Mucosa of descending colon (tissue), 3 donors: ENCODE results near the gene MAPK8IP3. TPM values are rescaled to one million over a fixed set of nuclear protein-coding genes. Genes with fewer than 3 reads are reported as not detected.

ENCODE experiments used
- ATAC-seq: fragments of 200-7000 bp; cut with Tn5 transposase; one replicate; pipeline ENCODE4 v1.9.1; 2020; ENCODE audit warnings: mild to moderate bottlenecking, moderate library complexity
- DNase-seq, 3 donors: peaks; one replicate each; pipeline ENCODE4 v3.0.0-alpha.2; 2020
- H3K36me3 ChIP-seq: fragments of 200-600 bp; one replicate; pipeline ENCODE4 v1.8.0; 2021; ENCODE audit warnings: low read depth, mild to moderate bottlenecking
- H3K4me1 ChIP-seq: fragments of 200-600 bp; one replicate; pipeline ENCODE4 v1.8.0; 2021; ENCODE audit warnings: low read depth, mild to moderate bottlenecking
- H3K4me3 ChIP-seq: fragments of 200-600 bp; one replicate; pipeline ENCODE4 v1.8.0; 2021; ENCODE audit warnings: mild to moderate bottlenecking
- H3K9me3 ChIP-seq: fragments of 200-600 bp; one replicate; pipeline ENCODE4 v1.8.0; 2021; ENCODE audit warnings: mild to moderate bottlenecking
- CTCF ChIP-seq: fragments of 200-600 bp; IDR thresholded peaks from one replicate; pipeline ENCODE4 v1.8.0; 2022; ENCODE audit warnings: antibody characterized with exemption, mild to moderate bottlenecking
- intact Hi-C, 2 donors: fragments of 100-400 bp; cut with DNase I in 1 of 2; cut with micrococcal nuclease in 1 of 2; formaldehyde crosslinking; loops; one replicate each; pipeline versions ENCODE4 v1.11.0 to v1.11.1; 2022; cut with DNase I, micrococcal nuclease
- total RNA-seq, 3 donors: library from RNA; stranded (reverse); fragmentation: NEBNext Ultra II Directional in 2 of 3; extraction: Animal tissue kit (Norgen Biotek cat#: 25700) in 2 of 3; gene quantifications; one replicate each; pipeline versions ENCODE4 v1.2.1 to v1.2.4, GENCODE V29; 2021 to 2023
- donor health status: DM: no; HTN: no; CAD: no; lungs with moderate emphysema.
- donor health status: DM: no; HTN: no; CAD: no.
- donor health status: DM: no; HTN: yes; CAD: no.

Gene MAPK8IP3
- total RNA-seq, 3 donors from 2014 or later, result 76.2 to 82.5 (median 79.4) TPM

DNA sequence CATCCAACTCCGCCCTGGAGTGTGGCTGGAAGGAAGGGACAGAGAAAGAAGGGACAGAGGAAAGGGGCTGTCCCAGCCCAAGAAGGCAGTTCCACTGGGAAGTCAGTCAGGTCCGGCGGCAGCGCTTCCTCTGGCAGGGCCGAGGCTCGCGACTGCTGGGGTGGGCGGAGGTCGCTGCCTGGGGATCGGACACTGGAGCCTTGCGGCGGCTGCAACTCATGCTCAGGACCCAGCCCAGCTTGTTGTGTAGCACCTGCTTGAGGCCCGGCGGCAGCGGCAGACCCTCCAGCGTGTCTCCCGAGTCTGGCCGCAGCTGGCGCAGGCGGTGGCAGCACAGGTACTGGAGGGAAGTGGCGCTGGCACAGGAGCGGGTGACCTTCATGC, 71.0 kb downstream of the MAPK8IP3 start:
- intact Hi-C loops, result no loop called here
- H3K9me3 ChIP-seq, result no peaks in the 10 kb centered on the region
- DNase-seq, result no peak
- H3K36me3 ChIP-seq, result peaks cover 5% of the 10 kb centered on the region
- ATAC-seq, result no peak
- TF ChIP-seq CTCF, result no peak
- H3K4me3 ChIP-seq, result no peak overlapping the region
- H3K4me1 ChIP-seq, result peaks cover 24% of the 10 kb centered on the region

DNA sequence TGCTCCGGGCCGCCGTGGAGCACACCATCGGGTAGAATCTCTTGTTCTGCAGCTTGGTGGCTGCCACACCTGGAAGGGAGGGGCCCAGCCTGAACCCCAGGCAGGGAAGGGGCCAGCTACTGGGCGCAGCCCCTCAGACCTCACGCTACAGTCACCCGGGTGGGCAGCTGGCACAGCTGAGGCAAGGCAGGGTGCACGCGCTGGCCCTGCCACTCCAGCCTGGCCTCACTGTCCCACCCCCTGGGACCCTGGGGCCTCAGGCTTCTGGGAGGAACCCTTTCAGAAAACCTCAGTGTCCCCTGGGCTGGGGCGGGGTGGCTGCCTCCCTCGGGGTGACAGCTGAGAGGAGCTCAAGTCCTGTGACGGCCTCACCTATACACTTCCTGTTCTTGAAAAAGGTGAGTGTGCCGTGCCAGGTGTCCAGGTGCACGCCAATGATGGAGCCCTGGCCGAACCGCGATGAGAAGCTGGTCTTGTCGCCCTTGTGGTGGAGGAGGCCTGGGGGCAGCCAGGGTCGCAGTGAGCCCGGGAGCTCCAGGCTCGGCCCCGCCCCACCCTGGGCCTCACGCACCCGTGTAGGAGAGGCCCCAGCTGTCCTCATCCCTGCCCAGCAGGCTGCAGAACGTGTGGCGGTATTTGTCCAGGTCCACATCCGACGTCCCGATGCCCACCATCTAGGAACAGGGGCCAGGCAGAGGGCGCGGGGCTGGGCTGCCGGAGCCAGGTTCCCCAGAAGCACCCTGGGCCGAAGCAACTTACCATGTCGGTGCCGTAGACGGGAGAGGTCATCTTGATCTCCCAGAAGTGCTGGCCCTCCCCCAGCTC, 71.6 kb downstream of the MAPK8IP3 start:
- H3K9me3 ChIP-seq, result no peaks in the 10 kb centered on the region
- intact Hi-C loops, result no loop called here
- H3K4me3 ChIP-seq, result no peak overlapping the region
- no peak for TF ChIP-seq CTCF
- ATAC-seq (no peak), DNase-seq (peak in 1 of 3 donors; percentile 39)
- H3K4me1 ChIP-seq, result peaks cover 25% of the 10 kb centered on the region
- H3K36me3 ChIP-seq, result peaks cover 8% of the 10 kb centered on the region

GRCh38 chr16:1778200-1779179, 72.5 kb downstream of the MAPK8IP3 start:
- no peaks in the 10 kb centered on the region for H3K9me3 ChIP-seq
- DNase-seq (peak in 1 of 3 donors; percentile 34), ATAC-seq (no peak)
- H3K4me1 ChIP-seq, result peaks cover 27% of the 10 kb centered on the region
- TF ChIP-seq CTCF, result no peak
- intact Hi-C loops, result no loop called here
- peaks cover 9% of the 10 kb centered on the region for H3K36me3 ChIP-seq
- no peak overlapping the region for H3K4me3 ChIP-seq

DNA sequence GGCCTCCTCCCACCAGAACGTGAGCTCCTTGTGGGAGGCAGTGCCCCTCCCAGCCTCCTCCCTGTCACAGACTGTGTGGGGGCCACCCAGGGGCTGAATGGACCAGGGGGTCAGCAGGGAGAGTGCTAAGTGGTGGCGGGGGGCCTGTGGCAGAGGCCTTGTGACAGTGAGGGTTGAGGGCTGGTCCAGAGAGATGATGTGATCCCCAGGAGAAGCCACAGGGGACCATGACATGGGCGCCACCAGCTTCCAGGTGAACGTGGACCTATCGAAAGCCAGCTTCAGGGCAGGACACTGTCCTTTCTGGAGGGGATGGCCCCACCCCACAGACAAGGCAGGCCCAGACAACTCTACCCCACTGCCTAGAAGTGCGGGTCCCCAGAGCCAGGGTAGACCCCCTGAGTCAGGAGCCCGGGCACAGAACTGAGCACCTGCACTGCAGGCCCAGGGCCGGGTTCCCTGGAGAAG, 73.3 kb downstream of the MAPK8IP3 start:
- ATAC-seq (no peak), DNase-seq (no peak)
- TF ChIP-seq CTCF, result no peak
- intact Hi-C loops, result no loop called here
- Histone ChIP-seq H3K4me3 (no peak overlapping the region), H3K36me3 (peaks cover 9% of the 10 kb centered on the region), H3K9me3 (no peaks in the 10 kb centered on the region), H3K4me1 (peaks cover 25% of the 10 kb centered on the region)

DNA sequence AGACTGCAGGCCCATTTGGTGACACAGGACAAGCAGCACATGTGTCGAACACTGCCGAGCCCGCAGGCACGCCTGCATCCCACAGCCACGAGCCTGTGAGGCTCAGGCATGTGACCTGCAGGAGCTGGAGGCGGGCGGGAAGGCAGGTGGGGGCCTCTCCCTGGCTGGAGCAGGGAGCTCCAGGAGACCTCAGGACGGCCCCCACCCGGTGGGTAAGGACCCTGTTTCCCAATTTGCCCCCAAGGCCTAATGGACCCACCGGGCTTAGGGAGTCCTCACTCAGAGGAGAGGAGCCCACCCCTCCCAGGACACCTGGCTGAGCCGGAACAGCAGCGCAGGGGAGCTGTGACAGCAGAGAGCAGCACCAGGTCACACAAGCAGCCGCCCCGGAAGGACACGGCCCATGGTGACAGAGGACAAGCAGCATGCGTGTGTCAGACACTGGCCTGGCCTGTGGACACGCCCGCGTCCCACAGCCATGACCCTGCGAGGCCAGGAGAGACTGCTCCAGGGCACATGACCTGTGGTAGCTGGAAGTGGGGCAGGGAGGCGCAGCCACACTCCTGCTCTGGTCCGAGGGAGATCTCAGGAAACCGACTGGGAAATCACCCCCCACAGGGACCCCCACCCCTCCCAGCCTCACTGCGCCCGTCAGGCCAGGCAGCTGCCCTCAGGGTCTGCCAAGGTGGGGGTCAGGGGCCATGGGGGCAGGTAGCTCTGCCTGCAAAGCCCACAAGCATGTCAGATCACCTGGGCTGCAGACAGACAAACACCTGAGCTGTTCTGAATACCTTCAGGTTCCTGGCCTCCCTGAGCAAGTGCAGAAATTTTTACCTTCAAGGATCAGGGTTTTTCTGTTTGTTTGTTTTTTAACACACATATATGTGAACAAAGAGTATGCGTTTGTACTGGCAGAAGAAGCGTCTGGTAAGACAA, 74.0 kb downstream of the MAPK8IP3 start:
- no peak for ATAC-seq
- intact Hi-C loops, result no loop called here

More for the DNA sequence above, 74.0 kb downstream of the MAPK8IP3 start:
- H3K36me3 ChIP-seq, result peaks cover 9% of the 10 kb centered on the region
- no peaks in the 10 kb centered on the region for H3K9me3 ChIP-seq
- no peak overlapping the region for H3K4me3 ChIP-seq
- H3K4me1 ChIP-seq, result peaks cover 18% of the 10 kb centered on the region
- TF ChIP-seq CTCF, result no peak
- peak in 1 of 3 donors; percentile 33 for DNase-seq
